Subcutaneous adipose tissue (tissue), 4 donors: ENCODE measurements around the gene ATP8B1. TPM values are rescaled to one million over a fixed set of nuclear protein-coding genes. Genes with fewer than 3 reads are reported as not detected.

Experiments used
- total RNA-seq, 4 donors: library from RNA; depleted of rRNA; stranded (reverse); fragments of >200 nt; gene quantifications; one replicate each; pipeline ENCODE4 v1.1.0, GENCODE V29; 2016
- TF ChIP-seq, protein P1 (sequence below): fragments of 450-650 bp; IDR thresholded peaks from one replicate; pipeline ENCODE4 v1.5.1; 2016; ENCODE audit warnings: low read depth, mild to moderate bottlenecking, control low read depth, antibody characterized with exemption, moderate library complexity

The ATP8B1 gene
- total RNA-seq, 4 donors from 2014 or later, result 7.5 to 14.3 (median 9.2) TPM

DNA sequence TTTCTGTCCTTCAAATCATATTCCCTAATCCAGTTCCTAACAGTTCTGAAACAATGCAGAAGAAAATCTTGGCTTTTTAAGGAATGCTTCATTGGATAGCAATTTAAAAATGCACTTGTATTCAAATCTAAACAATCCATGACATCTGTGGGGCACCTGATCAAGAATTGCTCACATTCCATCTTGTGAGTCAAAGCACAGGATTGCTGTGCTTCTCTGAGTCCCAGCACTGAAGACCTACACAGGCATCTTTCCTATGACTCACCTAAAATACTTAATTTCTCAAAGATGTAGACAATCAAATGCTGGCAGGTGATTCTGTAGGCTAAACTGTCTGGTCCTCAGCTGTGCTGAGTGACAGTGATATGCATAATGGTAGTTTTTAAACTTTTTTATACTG, 10.1 kb upstream of the ATP8B1 start:
- TF ChIP-seq, protein P1, sequence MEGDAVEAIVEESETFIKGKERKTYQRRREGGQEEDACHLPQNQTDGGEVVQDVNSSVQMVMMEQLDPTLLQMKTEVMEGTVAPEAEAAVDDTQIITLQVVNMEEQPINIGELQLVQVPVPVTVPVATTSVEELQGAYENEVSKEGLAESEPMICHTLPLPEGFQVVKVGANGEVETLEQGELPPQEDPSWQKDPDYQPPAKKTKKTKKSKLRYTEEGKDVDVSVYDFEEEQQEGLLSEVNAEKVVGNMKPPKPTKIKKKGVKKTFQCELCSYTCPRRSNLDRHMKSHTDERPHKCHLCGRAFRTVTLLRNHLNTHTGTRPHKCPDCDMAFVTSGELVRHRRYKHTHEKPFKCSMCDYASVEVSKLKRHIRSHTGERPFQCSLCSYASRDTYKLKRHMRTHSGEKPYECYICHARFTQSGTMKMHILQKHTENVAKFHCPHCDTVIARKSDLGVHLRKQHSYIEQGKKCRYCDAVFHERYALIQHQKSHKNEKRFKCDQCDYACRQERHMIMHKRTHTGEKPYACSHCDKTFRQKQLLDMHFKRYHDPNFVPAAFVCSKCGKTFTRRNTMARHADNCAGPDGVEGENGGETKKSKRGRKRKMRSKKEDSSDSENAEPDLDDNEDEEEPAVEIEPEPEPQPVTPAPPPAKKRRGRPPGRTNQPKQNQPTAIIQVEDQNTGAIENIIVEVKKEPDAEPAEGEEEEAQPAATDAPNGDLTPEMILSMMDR, result no peak

DNA sequence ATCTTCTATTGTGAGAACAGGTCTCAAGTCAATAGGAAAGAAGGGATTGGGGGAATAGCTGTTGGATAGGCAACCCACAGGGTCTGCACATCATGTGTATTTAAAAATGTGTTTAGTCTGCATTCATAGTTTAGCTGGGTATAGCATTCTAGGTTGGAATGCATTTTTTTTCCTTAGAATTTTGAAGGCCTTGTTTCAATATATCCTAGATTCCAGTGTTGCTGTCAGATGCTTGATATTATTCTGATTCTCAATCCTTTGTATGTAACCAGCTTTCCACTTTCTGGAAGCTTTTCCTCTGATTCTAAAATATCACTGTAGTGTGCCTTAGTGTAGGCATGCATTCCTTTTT, 9.0 kb upstream of the ATP8B1 start:
- TF ChIP-seq, protein P1, result no peak

DNA sequence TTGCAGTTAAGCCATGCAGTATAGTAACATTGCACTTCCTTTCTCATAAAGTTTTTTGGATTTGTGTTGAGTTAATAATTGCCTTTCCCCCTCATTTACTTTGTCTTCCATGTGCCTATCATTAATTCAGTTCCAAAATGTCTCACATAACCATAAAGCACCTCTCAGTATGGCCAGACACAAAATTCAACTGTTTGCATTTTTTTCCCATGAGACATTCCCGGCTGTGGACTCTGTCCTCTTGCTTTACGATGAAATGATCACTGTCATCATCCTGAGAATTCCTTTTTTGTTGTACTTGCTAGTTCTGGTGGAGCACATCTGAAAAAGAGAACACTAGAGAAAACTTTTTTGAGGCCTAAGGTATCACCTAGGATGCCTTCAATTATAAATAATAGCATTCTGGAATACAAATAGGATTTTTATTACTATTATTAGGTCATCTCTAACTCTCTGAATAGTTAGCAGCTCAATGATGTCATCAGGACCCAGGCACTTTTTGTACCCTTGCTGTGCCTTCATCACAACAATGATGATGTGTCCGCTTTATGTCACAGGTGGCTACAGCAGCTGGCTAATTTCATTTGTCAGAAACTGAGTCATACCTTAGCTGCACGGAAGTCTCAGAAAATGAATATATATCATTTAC, 8.5 kb upstream of the ATP8B1 start:
- TF ChIP-seq, protein P1, result no peak

DNA sequence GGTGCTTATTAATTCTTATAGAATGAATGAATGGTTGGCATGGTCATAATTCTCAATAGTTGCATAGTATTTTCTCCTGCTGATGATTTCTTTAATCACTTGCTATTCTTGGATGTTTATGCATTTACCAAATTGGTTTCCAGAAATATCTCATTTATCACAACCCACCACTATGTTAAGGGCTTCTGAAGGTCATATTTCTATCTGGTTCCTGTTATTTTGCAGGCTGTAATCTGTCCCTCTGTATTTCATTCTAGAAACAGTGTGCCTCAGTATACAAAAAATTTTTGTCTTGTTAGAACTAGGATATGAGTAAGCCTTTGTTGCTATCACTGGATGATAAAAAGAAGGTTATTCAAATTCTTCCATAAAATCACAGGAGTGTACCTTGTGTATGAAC, 6.1 kb upstream of the ATP8B1 start:
- TF ChIP-seq, protein P1, result no peak

DNA sequence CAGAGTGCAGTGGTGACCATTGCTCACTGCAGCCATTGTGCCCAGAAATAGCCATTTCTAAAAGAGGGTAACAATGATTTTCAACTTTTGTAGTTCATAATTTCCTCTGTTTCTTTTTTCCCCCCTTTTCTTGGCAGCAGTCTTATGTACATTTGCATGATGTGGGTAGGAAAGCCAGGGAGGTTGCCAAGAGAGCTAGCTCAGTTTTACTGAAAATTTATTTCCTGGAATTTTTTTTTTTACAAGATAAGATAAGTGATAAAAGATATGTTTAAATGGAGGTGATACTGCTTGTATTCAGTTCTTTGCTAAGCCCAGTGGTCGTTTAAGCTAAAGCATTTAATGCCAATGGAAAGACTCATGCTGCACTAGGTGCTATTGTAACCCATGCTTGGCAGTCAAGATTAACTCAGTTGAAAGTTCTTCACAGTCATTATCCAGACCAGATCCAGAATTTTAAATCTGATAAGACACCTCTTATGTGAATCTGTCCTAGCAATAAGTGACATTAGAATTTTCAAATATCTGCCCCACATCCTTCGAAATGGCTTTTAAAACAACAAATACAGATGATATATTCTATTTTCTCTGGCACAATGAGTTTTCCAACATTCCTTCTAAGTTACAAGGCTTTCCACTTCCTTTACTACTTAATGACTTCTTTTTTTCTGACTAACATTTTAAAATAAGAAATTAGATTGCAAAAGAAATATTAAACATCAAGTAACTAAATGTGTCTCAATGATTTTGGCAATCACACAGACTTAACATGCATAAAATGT, 4.4 kb upstream of the ATP8B1 start:
- TF ChIP-seq, protein P1, result no peak

DNA sequence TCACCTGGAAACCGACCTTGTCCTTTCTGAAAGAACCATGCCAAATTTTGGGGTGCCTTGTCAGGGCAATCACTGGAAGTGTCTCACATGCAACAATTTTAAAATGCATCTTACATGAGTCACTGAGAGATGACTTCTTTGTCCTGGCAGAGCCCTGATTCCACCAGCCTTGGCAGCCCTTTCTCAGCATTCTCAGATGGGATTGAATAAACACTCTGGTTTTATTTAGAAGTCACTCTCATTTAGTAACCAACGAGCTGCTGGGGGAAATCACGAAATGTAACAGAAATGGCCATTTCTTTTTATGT, 3.8 kb upstream of the ATP8B1 start:
- TF ChIP-seq, protein P1, result no peak

DNA sequence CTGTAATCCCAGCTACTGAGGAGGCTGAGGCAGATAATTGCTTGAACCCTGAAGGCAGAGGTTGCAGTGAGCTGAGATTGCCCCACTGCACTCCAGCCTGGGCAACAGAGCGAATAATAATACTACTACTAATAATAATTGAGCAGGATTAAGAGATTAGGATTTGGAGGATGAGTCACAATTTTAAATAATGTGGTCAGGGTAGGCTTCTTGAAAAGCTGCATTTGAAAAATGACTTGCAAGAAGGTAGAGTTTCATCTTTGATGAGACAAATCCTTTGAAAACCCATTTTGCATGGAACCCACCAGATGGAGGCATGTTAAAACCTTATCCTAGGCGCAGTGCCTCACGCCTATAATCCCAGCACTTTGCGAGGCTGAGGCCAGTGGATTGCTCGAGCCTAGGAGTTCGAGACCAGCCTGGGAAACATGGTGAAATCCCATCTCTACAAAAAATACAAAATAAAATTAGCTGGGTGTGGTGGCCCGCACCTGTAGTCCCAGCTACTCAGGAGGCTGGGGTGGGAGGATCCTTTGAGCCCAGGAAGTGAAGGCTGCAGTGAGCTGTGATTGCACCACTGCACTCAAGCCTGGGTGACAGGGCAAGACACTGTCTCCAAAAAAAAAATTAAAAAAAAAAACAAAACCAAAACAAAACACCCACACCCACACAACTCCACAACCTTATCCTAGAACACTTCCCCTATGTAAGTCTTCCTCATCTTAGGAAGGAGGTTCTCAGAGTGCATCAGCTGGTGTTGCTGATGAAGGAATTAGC, 3.3 kb upstream of the ATP8B1 start:
- TF ChIP-seq, protein P1, result no peak
